Measurements from ENCODE around the gene CDK5RAP2. TPM values are rescaled to one million over a fixed set of nuclear protein-coding genes. Genes with fewer than 3 reads are reported as not detected.

Gene CDK5RAP2
- total RNA-seq, 4 donors from 2014 or later, result 28.9 to 62.3 (median 40.0) TPM

- TF ChIP-seq POLR2A (IDR thresholded peaks at IDR 0.05) (no peak), CTCF (IDR thresholded peaks at IDR 0.05) (no peak)
Observed at GRCh38 chr9:120571443-120572257, 8.3 kb downstream of the CDK5RAP2 start.

DNA sequence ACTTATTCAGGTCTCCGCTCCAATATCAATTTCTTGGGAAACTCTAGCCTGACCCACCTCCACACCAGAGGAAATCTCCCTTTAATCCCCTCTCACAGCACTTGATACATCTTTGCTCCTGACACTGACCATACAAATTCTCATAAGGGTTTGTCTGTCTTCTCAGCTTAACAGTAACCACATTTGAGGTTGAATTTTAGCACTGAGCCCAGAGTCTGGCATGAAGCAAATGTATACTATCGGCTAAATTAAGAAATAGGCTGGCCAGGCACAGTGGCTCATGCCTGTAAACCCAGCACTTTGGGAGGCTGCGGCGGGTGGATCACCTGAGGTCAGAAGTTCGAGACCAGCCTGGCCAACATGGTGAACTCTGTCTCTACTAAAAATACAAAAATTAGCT is 9.7 kb downstream of the CDK5RAP2 start:
- Histone ChIP-seq H3K27ac (no peak overlapping the region), H3K9me3 (no peaks in the 10 kb centered on the region), H3K27me3 (no peaks in the 10 kb centered on the region), H3K36me3 (no peaks in the 10 kb centered on the region), H3K4me1 (no peaks in the 10 kb centered on the region), H3K4me3 (no peak overlapping the region)
- intact Hi-C loops (cut with DNase I; ENCODE audit: low total_unique reads), result no loop called here
- DNase-seq, result no peak
- TF ChIP-seq POLR2A (IDR thresholded peaks at IDR 0.05) (no peak), CTCF (IDR thresholded peaks at IDR 0.05) (no peak)

More at GRCh38 chr9:120571443-120572257, 8.3 kb downstream of the CDK5RAP2 start:
- no peak overlapping the region for H3K27ac ChIP-seq
- H3K27me3 ChIP-seq, result no peaks in the 10 kb centered on the region
- intact Hi-C loops (cut with DNase I; ENCODE audit: low total_unique reads), result no loop called here
- no peaks in the 10 kb centered on the region for H3K36me3 ChIP-seq
- H3K4me3 ChIP-seq, result no peak overlapping the region
- H3K4me1 ChIP-seq, result no peaks in the 10 kb centered on the region
- no peaks in the 10 kb centered on the region for H3K9me3 ChIP-seq
- no peak for DNase-seq

DNA sequence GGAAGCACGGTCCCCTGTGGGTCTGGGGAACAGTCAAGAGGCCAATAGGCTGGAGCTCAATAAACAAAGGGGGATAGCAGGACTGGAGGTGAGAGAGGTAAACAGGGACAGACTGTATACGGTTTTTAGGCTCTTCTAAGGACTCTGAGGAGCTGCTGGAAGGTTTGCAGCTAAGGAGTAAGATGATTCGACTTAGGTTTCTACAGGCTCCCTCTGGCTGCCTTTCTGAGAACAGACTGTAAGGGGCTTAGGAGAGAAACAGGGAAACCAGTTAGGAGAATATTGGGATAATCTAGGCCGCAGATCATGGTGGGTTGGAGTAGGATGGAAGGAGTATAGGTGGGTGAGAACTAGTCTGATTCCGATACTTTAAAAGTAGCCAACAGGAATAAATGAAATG is 10.4 kb downstream of the CDK5RAP2 start:
- Histone ChIP-seq H3K36me3 (no peaks in the 10 kb centered on the region), H3K4me3 (no peak overlapping the region), H3K27ac (no peak overlapping the region), H3K27me3 (no peaks in the 10 kb centered on the region), H3K9me3 (no peaks in the 10 kb centered on the region), H3K4me1 (no peaks in the 10 kb centered on the region)
- TF ChIP-seq CTCF (IDR thresholded peaks at IDR 0.05), result no peak
- no peak for TF ChIP-seq POLR2A (IDR thresholded peaks at IDR 0.05)
- DNase-seq, result no peak
- intact Hi-C loops (cut with DNase I; ENCODE audit: low total_unique reads), result no loop called here

- Histone ChIP-seq H3K27ac (no peak overlapping the region), H3K9me3 (no peaks in the 10 kb centered on the region), H3K27me3 (no peaks in the 10 kb centered on the region), H3K4me1 (no peaks in the 10 kb centered on the region), H3K36me3 (no peaks in the 10 kb centered on the region), H3K4me3 (no peak overlapping the region)
- no peak for DNase-seq
- intact Hi-C loops (cut with DNase I; ENCODE audit: low total_unique reads), result no loop called here
- TF ChIP-seq CTCF (IDR thresholded peaks at IDR 0.05), result no peak
- TF ChIP-seq POLR2A (IDR thresholded peaks at IDR 0.05), result no peak
Observed at GRCh38 chr9:120568816-120569215, 11.2 kb downstream of the CDK5RAP2 start.

- Histone ChIP-seq H3K4me1 (no peaks in the 10 kb centered on the region), H3K27ac (no peak overlapping the region), H3K27me3 (no peaks in the 10 kb centered on the region), H3K4me3 (no peak overlapping the region), H3K9me3 (no peaks in the 10 kb centered on the region), H3K36me3 (no peaks in the 10 kb centered on the region)
- DNase-seq, result no peak
- intact Hi-C loops (cut with DNase I; ENCODE audit: low total_unique reads), result no loop called here
- TF ChIP-seq CTCF (IDR thresholded peaks at IDR 0.05) (no peak), POLR2A (IDR thresholded peaks at IDR 0.05) (no peak)
Observed at GRCh38 chr9:120567874-120568273, 12.1 kb downstream of the CDK5RAP2 start.
